Thyroid gland (tissue), 4 donors: ENCODE data around the gene LRRC8E.

ENCODE experiments used
- POLR2A ChIP-seq, 2 donors: fragments of 450-650 bp; IDR thresholded peaks; one replicate each; pipeline ENCODE4 v1.6.1; 2017; ENCODE audit warnings: antibody characterized with exemption in 2 of 2, mild to moderate bottlenecking in 2 of 2, moderate library complexity in 1 of 2
- TF ChIP-seq, protein P1 (sequence below), 6 experiments: fragments of 200-600 bp in 3 of 6; fragments of 450-650 bp in 3 of 6; sonication (generic) in 3 of 6; IDR thresholded peaks; one replicate each; pipeline ENCODE4 v1.5.1; 2016 to 2019; ENCODE audit warnings: antibody characterized with exemption in 6 of 6, mild to moderate bottlenecking in 2 of 6, inconsistent platforms in 1 of 6, moderate library complexity in 1 of 6

GRCh38 chr19:7863971-7864689, 24.2 kb upstream of the LRRC8E start:
- TF ChIP-seq, protein P1, sequence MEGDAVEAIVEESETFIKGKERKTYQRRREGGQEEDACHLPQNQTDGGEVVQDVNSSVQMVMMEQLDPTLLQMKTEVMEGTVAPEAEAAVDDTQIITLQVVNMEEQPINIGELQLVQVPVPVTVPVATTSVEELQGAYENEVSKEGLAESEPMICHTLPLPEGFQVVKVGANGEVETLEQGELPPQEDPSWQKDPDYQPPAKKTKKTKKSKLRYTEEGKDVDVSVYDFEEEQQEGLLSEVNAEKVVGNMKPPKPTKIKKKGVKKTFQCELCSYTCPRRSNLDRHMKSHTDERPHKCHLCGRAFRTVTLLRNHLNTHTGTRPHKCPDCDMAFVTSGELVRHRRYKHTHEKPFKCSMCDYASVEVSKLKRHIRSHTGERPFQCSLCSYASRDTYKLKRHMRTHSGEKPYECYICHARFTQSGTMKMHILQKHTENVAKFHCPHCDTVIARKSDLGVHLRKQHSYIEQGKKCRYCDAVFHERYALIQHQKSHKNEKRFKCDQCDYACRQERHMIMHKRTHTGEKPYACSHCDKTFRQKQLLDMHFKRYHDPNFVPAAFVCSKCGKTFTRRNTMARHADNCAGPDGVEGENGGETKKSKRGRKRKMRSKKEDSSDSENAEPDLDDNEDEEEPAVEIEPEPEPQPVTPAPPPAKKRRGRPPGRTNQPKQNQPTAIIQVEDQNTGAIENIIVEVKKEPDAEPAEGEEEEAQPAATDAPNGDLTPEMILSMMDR (IDR thresholded peaks at IDR 0.05) = no peak
- no peak for TF ChIP-seq POLR2A (IDR thresholded peaks at IDR 0.05)
